ENCODE data around the gene WNT7A. TPM values are rescaled to one million over a fixed set of nuclear protein-coding genes. Genes with fewer than 3 reads are reported as not detected.

WNT7A gene
- total RNA-seq, 1 experiment from 2014 or later: not detected

GRCh38 chr3:13770170-13771169 lies 109.4 kb downstream of the WNT7A start:
- no peak overlapping the region for H2AFZ ChIP-seq (ENCODE audit: low read length)
- no peaks in the 10 kb centered on the region for H3K79me1 ChIP-seq (ENCODE audit: insufficient read depth, low read depth, low read length, poor library complexity, severe bottlenecking)

More at GRCh38 chr3:13770170-13771169, 109.4 kb downstream of the WNT7A start:
- no peaks in the 10 kb centered on the region for H3K36me3 Mint-ChIP-seq (ENCODE audit: insufficient read depth in 1 of 3, low read depth in 3 of 3)
- DNase-seq: peak; percentile 75
- Histone ChIP-seq H3K27me3 (ENCODE audit: insufficient read depth, low read length) (no peaks in the 10 kb centered on the region), H2BK12ac (ENCODE audit: insufficient read length, low read depth, low read length) (no peak overlapping the region), H3K4me1 (ENCODE audit: insufficient read depth, low read length) (peaks cover 5% of the 10 kb centered on the region), H3K18ac (ENCODE audit: insufficient read length, low read depth, low read length) (no peak overlapping the region), H2BK5ac (ENCODE audit: insufficient read length, low read length) (no peak overlapping the region), H3K9me3 (ENCODE audit: control insufficient read depth, low read depth, low read length) (no peaks in the 10 kb centered on the region), H3K9ac (ENCODE audit: extremely low read depth, insufficient read length, low read length) (no peak overlapping the region), H3K27ac (ENCODE audit: insufficient read length, low read depth, low read length) (no peak overlapping the region), H4K20me1 (ENCODE audit: control insufficient read depth, insufficient read depth, insufficient read length) (no peaks in the 10 kb centered on the region), H3K79me2 (ENCODE audit: insufficient read depth, low read length) (no peaks in the 10 kb centered on the region), H2BK15ac (ENCODE audit: low read depth, low read length) (no peak overlapping the region), H3K14ac (ENCODE audit: insufficient read depth, low read length) (no peak overlapping the region), H4K91ac (ENCODE audit: insufficient read length, low read depth, low read length) (no peak overlapping the region), H3K23ac (ENCODE audit: insufficient read length, low read depth, low read length) (no peak overlapping the region), H3K23me2 (ENCODE audit: insufficient read length, low read depth, low read length, poor library complexity, severe bottlenecking) (no peaks in the 10 kb centered on the region), H2BK20ac (ENCODE audit: low read depth, low read length, poor library complexity, severe bottlenecking) (no peak overlapping the region), H3K56ac (ENCODE audit: insufficient read length, low read depth, low read length) (no peak overlapping the region), H3T11ph (ENCODE audit: low read length) (no peak overlapping the region), H3K4me2 (ENCODE audit: insufficient read depth, insufficient read length, low read length) (no peak overlapping the region), H2BK120ac (ENCODE audit: low read depth, low read length, poor library complexity, severe bottlenecking) (no peak overlapping the region), H4K5ac (ENCODE audit: insufficient read length, low read depth, low read length) (no peak overlapping the region), H3K4ac (ENCODE audit: low read depth, low read length) (no peak overlapping the region), H2AK5ac (ENCODE audit: insufficient read length, low read length) (no peak overlapping the region), H4K8ac (replicated peaks; ENCODE audit: insufficient read length, low read depth, low read length) (no peak overlapping the region)
- H3K27me3 Mint-ChIP-seq (ENCODE audit: low read depth): no peaks in the 10 kb centered on the region; the same call in 1 of the 2 replicates
- H3K4me3 Mint-ChIP-seq: no peak overlapping the region
- peak overlapping the region in 1 of 3 experiments; percentile 68; a peak in 2 of 7 replicates for H3K27ac Mint-ChIP-seq
- no peak for TF ChIP-seq CTCF (conservative IDR thresholded peaks at IDR 0.05)
- peaks cover 13 to 19% of the 10 kb centered on the region in 2 experiments for H3K4me1 Mint-ChIP-seq
- no CpG with 5 or more reads among the region's 9 CpGs for WGBS (ENCODE audit: extremely low coverage, insufficient read length, low lambda C conversion rate)
- H3K9me3 Mint-ChIP-seq: no peaks in the 10 kb centered on the region

Data from H9 (cell line).